Retinal pigment epithelial cell (primary cell): ENCODE data around the gene PIF1.

Experiments
- DNase-seq: peaks from one replicate; pipeline ENCODE4 v3.0.0-alpha.2; 2010; ENCODE audit warnings: low read depth
- H3K4me3 ChIP-seq: 2 replicates; pipeline ENCODE4 v1.5.1; 2011; ENCODE audit warnings: mild to moderate bottlenecking, low read length, control low read depth, moderate library complexity
- TF ChIP-seq, protein P1 (sequence below): conservative IDR thresholded peaks from 2 replicates; pipeline ENCODE4 v1.5.1; 2011; ENCODE audit warnings: low read depth, low read length, control low read depth, inconsistent platforms

Gene PIF1, protein sequence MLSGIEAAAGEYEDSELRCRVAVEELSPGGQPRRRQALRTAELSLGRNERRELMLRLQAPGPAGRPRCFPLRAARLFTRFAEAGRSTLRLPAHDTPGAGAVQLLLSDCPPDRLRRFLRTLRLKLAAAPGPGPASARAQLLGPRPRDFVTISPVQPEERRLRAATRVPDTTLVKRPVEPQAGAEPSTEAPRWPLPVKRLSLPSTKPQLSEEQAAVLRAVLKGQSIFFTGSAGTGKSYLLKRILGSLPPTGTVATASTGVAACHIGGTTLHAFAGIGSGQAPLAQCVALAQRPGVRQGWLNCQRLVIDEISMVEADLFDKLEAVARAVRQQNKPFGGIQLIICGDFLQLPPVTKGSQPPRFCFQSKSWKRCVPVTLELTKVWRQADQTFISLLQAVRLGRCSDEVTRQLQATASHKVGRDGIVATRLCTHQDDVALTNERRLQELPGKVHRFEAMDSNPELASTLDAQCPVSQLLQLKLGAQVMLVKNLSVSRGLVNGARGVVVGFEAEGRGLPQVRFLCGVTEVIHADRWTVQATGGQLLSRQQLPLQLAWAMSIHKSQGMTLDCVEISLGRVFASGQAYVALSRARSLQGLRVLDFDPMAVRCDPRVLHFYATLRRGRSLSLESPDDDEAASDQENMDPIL

DNA sequence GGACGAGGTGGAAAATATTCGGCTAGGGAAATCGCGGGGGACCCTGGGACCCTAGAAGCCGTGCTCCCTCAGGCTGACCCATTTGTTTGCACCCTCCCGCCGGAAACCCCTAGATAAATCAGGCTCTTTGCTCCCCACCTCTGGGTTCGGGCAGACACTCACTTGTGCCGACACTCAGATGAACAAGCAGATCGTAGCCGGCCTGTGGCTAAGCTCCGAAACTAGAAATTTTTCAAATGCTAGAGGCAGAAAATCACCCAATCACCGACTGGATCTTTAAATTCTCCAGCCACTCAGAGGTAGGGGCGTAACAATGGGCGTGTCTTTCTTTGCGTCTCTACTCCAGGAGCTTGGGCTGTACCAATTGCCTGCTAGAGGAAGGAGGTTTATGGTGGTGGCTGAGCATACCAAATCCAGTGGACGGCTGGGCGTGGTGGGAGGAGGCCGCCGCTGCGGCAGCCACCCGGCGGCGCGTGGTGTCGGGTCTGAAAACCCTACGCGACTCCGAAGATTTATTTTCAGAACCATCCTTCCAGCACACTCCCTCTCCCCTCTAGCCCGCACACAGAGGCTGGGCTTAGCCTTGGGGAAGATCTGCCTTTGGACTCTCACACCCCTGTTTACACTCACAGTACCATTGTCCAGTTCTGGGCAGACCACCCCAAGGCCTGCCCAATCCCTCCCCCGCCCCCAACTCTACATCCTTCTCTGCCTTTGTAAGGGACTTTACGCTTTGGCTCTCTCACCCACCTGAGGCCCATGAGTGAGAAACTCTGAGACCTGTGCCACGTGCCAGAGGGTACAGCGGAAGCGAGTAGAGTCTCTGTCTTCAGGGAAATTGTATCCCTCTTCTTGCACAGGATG lies at the start of gene PIF1:
Gene PIF1 (minus strand): TSS at position 217 of the 864 bp plus-strand sequence. CDS start 1,312 bp downstream, outside the sequence.
- DNase-seq: peak; percentile 98
- TF ChIP-seq, protein P1, sequence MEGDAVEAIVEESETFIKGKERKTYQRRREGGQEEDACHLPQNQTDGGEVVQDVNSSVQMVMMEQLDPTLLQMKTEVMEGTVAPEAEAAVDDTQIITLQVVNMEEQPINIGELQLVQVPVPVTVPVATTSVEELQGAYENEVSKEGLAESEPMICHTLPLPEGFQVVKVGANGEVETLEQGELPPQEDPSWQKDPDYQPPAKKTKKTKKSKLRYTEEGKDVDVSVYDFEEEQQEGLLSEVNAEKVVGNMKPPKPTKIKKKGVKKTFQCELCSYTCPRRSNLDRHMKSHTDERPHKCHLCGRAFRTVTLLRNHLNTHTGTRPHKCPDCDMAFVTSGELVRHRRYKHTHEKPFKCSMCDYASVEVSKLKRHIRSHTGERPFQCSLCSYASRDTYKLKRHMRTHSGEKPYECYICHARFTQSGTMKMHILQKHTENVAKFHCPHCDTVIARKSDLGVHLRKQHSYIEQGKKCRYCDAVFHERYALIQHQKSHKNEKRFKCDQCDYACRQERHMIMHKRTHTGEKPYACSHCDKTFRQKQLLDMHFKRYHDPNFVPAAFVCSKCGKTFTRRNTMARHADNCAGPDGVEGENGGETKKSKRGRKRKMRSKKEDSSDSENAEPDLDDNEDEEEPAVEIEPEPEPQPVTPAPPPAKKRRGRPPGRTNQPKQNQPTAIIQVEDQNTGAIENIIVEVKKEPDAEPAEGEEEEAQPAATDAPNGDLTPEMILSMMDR: no peak
- H3K4me3 ChIP-seq: peak within 1 kb of the TSS; percentile 76

DNA sequence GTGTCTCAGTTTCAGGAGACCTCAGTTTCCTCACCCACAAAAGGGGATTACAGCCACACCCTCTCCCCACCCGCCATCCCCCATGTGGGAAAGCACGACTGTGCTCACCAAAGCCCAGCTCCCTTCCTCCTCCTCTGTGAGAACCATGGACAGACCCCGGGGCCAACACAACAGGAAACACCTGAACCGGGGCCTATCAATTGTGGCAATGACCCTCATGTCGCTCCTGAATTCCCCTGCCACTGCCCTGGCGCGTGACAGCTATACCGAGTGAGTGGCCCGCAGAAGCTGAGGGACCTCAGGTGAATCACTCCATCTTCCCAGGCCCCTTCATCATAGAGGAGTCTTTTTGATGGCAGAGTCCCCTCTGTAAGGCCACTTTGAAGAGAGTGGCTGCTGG lies 44.9 kb upstream of the PIF1 start:
- H3K4me3 ChIP-seq: no peak overlapping the region
- TF ChIP-seq, protein P1: no peak
- DNase-seq: no peak

GRCh38 chr15:64869501-64869900 lies 44.1 kb upstream of the PIF1 start:
- DNase-seq: no peak
- TF ChIP-seq, protein P1: no peak
- H3K4me3 ChIP-seq: no peak overlapping the region

DNA sequence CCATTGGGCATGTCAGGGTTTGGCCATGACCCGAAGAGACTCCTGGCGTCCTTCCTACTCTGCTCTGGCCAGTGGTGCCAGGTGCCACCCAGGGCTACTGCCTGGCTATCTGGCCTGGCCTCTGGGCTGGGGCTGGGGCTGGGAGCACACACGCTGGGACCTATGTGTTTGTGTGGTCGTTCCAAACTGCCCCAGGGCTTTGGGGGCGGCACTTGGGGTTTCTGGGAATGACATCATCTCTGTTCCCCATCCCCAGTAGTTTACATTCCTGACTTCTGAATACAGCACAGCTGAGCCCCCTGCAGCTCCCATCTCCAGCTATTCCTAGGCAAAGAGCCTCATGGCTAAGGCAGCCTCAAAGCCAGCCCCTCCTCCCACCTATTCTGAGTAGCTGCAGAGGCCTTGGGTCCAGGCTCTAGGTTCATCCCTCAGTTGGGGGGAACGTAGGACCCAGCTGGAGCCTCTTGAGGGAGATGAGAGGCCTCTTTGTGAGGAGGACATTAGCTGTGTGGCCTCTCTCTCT lies 40.6 kb upstream of the PIF1 start:
- TF ChIP-seq, protein P1: no peak
- no peak overlapping the region for H3K4me3 ChIP-seq
- DNase-seq: no peak

DNA sequence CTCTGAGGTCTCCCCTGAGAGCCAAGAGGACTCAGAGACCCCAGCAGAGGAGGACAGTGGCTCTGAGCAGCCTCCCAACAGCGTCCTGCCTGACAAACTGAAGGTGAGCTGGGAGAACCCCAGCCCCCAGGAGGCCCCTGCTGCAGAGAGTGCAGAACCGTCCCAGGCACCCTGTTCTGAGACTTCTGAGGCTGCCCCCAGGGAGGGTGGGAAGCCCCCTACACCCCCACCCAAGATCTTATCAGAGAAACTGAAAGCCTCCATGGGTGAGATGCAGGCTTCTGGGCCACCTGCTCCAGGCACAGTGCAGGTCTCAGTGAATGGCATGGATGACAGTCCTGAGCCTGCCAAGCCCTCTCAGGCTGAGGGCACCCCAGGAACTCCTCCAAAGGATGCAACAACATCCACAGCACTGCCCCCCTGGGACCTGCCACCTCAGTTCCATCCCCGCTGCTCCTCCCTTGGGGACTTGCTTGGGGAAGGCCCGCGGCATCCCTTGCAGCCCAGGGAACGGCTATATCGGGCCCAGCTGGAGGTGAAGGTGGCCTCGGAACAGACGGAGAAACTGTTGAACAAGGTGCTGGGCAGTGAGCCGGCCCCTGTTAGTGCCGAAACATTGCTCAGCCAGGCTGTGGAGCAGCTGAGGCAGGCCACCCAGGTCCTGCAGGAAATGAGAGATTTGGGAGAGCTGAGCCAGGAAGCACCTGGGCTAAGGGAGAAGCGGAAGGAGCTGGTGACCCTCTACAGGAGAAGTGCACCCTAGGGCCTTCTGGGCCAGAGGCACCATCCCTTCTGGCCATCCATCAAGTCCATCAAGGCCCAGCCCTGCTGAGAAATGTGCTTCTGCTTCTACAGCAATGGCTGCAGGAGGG lies 39.9 kb upstream of the PIF1 start:
- TF ChIP-seq, protein P1: no peak
- no peak overlapping the region for H3K4me3 ChIP-seq
- DNase-seq: no peak

GRCh38 chr15:64864068-64864467 lies 38.6 kb upstream of the PIF1 start:
- no peak for DNase-seq
- TF ChIP-seq, protein P1: no peak
- H3K4me3 ChIP-seq: no peak overlapping the region
